NCI-H2107 treated with DMSO at 0.1 percent for 48 hours (cell line): ENCODE measurements around the gene TNFAIP1.
"Not testable (repeated sequence)": the region's sequence is repeated elsewhere in the genome, so short reads cannot be mapped to it uniquely, and the experiment has no call there.

ENCODE experiments used
- DNase-seq: peaks from one replicate; lab custom pipeline; 2025; ENCODE audit not compliant: unreplicated experiment; lab: John Stamatoyannopoulos, UW

The TNFAIP1 gene

DNA sequence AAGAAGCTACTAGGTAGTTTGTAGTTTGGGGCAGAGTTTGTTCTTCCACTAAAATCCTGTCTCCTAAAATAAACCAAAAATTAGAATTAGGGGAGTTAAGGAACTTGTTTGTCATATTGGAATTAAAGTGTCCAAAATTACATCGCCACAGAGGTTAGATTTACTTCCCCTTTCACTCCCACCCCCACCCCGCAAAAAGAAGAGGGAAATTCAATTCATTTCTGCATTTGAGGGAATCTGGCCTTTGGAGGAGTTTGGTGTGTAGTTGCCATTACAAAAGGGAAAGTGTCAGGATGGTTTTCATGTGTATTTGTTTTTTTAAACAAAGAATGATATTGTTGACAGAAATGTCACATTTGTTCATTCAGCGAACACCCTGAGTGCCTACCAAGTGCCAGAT, 10.8 kb upstream of the TNFAIP1 start:
- DNase-seq = no peak

DNA sequence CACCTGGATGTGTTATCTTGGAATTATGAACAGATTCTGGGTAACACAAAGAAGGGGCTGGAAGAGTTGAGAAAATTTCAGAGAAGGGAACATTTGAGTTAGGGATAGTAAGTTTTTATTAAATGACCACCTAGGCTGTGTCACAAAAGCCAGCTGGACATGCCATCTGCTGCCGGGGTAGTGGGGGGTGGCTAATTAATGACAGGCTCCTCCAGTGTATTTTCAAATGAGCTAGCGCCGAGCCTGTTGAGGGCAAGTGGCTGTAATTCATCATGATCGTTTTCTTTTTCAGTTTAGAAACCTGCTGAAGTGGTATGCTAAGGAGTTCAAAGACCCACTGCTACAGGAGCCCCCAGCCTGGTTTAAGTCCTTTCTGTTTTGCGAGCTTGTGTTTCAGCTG, 10.3 kb upstream of the TNFAIP1 start:
- DNase-seq = no peak

- no peak for DNase-seq
Measured at GRCh38 chr17:28326114-28326513, 9.4 kb upstream of the TNFAIP1 start.

GRCh38 chr17:28327031-28327607, 8.4 kb upstream of the TNFAIP1 start:
- DNase-seq = no peak

DNA sequence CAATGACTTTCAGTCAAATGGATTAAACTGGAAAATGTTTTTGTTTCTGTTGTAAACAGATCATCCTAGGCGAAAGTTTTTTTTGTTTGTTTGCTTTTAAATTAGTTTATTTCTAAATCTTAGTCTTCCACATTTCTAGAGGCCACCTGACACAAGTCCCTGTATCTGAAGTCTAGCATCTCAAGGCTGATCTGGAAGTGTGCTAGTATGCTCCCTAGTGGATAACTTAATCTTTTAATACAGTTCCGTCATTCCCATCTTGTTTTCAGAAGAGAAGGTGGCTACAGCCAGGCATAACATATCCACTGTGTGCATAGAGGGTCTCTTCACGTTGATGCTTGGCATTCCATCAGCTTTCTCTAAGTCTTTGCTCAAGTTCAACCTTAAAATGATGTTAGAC, 7.9 kb upstream of the TNFAIP1 start:
- DNase-seq = no peak

GRCh38 chr17:28328325-28328724, 7.2 kb upstream of the TNFAIP1 start:
- DNase-seq = no peak

DNA sequence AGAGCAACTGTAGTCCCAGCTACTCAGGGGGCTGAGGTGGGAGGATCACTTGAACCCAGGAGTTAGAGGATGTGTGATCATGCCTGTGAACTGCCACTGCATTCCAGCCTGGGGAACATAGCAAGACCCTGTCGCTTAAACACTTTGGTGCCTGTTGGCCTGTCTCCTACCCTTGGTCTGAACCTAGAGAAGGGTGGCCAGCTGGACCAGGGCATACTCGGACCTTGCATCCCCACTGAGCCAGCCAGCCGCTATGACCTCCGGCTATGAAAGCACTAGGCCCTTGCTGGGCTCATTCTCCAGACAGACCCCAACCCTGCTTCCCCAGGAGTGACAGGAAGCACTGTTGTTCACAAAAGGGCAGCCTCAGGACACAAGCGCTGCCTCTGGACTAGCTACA, 4.9 kb upstream of the TNFAIP1 start:
- DNase-seq = no peak

DNA sequence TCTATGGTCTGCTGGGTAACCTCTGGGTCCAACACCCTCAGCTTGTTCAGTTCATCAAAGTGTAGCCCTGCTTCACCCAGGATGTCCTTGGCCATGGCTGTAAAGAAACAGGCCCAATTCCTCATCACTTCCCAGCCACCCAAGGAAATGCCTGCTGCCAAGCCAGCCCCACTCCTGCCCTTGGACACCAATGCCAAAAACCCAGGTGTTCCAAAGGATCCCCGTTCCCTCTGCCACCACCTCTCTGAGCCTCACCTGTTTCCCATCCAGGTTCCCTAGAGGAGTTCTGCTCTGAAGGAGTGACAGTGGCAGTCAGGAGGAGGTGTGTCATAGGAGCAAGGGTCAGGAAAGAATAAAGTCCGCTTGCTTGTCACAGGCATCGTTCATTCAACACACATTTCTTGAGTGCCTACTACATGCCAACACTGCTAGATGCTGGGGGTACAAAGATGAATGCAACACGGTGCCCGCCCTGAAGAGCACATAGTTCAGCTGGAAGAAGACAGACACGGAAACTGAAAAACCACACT, 3.6 kb upstream of the TNFAIP1 start:
- no peak for DNase-seq

DNA sequence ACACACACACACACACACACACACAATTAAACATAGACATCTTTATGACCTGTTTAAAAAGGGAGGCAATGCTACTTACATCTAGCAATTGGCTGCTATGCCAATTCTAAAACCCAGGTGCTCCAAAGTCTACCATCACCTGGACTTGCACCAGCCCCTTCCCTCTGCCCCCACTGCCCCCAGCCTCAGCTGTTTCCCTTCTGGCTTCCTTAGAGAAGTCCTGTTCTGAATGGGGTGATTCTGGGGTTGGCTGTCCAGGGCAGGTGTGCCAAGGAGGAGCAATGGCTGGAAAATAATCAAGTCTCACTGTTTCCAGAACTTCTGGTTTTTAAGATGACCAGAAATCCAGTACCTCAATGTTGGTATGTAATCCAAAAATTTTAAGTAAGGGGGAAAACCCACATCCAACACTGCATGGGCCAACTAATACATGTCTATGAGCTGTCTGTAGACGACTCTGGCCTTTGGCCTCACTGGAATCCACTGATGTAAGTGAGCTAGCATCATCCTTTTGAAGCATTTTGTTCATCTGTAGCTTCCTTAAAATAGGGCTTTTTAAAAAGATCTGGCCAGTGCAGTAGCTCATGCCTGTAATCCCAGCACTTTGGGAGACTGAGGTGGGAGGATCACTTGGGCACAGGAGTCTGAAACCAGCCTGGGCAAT, 2.3 kb upstream of the TNFAIP1 start:
- no peak for DNase-seq

DNA sequence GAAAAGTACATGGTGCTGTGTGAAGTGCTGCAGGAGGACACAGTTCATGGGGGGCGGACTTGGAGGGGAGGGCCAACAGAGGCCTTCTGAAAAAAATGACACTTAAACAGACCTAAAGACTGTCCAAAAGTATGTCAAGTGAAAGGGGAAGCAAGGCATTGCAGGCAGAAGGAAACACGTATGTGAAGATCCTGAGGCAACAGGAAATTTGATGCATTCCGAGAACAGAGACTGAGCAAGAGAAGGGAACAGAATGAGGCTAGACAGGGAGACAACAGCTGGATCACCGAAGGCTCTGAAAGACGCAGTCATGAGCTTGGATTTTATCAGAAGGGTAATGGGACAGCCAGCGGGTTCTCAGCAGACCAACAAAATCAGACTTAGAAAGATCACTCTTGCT, 1.4 kb upstream of the TNFAIP1 start:
- DNase-seq = no peak

DNA sequence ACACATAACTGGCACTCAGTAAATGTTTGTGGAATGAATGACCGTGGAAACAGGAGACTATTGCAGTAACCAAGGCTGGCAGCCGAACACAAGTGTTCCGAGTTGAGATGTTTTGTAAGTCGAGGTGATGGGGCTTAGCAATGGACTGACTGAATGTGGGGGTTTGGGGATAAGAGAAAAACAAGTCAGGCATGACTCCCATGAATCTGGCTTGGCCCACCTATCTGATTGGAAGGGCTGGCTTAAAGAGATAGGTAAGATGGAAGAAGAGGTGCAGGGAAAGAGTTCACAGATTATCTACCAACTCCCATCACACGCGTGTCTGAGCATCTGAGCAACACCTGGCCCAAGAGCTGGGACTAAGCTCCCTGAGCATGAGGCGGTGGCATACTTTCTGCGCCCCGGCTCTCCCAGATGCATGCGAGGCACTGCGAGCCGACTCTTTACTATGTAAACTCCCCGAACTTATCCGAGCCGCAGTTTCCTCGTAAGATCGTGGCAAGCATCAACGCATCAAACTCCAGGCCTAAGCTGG, 828 bp upstream of the TNFAIP1 start:
- no peak for DNase-seq

- DNase-seq = peak; percentile 32
Measured at GRCh38 chr17:28335959-28336871, 654 bp downstream of the TNFAIP1 start.

- DNase-seq = no peak
Measured at GRCh38 chr17:28338056-28338768, 2.7 kb downstream of the TNFAIP1 start.

GRCh38 chr17:28338769-28339212, 3.2 kb downstream of the TNFAIP1 start:
- not testable (repeated sequence) for DNase-seq

GRCh38 chr17:28339431-28339830, 3.9 kb downstream of the TNFAIP1 start:
- no peak for DNase-seq

GRCh38 chr17:28340374-28340773, 4.8 kb downstream of the TNFAIP1 start:
- DNase-seq = no peak

DNA sequence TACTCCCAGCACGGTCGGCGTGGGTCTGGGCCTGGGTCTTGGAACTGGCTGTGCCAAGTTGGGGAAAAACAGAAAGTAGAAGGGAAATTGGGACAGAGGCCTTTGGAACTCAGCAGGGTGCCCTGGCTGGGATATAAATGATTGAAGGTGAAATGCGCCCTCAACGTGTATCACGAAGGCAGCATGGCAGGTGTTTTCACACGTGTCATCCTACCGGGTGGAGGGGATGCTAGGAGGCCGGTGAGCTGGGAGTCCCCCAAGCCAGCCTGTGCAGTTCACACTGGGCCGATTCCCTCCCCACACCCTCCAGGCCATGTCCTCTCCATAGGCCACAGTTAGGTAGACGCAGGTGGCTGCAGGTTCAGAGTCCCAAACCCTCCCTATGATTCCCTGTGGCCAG, 6.0 kb downstream of the TNFAIP1 start:
- DNase-seq = no peak

DNA sequence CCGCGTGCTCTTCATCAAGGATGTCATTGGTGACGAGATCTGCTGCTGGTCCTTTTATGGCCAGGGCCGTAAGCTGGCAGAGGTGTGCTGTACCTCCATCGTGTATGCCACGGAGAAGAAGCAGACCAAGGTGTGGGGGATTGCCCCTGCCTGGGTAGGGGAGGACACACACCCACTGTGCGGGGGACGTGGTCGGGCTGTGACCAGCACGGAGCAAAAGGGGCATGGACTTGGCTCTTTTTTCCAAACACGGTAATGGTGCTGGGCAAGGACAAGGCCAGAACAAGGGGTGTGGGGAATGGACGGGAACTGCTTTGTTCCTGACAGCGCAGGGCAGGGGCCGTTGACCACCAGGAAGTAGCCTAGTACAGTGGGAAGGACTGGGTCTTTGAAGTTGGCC, 6.8 kb downstream of the TNFAIP1 start:
- DNase-seq = no peak

DNA sequence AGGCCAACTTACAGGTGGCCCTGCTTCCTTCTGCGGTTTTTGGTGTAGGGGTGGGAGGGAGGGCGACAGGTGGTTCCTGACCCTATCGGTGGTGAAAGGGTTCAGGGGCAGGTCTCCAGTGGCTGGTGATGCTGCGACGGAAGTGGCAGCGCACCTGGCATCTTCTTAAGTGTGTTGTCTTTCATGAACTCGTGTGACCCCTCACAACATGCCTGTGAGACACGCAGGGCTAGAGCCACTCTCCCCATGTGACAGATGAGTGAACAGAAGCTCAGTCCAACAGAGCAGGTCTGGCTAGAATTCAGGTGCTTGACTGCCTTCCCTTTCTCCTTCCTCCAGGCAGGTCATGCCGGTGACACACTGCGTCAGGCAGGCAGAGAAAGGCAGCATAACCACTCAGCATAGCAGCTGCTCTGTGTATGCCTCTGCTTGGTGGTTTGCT, 8.0 kb downstream of the TNFAIP1 start:
- no peak for DNase-seq

- no peak for DNase-seq
Measured at GRCh38 chr17:28344011-28344410, 8.4 kb downstream of the TNFAIP1 start.

DNA sequence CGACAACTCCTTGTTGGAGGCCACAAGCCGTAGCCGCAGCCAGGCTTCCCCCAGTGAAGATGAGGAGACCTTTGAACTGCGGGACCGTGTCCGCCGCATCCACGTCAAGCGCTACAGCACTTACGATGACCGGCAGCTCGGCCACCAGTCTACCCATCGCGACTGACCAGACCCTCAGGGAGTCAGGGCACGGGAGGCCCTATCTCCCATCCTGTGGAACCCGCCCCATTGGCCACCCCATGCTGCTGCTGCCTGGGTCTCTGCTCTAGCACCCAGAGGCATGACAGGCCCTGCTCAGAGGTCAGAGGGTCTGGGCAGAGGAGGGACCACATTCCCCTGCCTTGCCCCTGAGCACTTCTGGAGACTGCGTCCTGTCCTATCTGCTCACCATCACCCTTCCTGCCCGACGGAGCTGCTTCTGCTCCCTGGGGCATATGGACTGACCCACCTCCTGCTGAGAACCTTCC, 8.9 kb downstream of the TNFAIP1 start:
- no peak for DNase-seq
